Esophagus muscularis mucosa (tissue), 4 donors: Measurements from ENCODE around the gene IMMT.

Experiments used
- EP300 ChIP-seq: sonication (generic); formaldehyde crosslinking; IDR thresholded peaks from one replicate; pipeline ENCODE4 v1.6.1; 2017; ENCODE audit warnings: antibody characterized with exemption
- POLR2A ChIP-seq: fragments of 450-650 bp; IDR thresholded peaks from one replicate; pipeline ENCODE4 v1.6.1; 2017; ENCODE audit warnings: antibody characterized with exemption, moderate library complexity, mild to moderate bottlenecking, low read depth
- POLR2AphosphoS5 ChIP-seq, 2 donors: sonication (generic); formaldehyde crosslinking; IDR thresholded peaks; one replicate each; pipeline ENCODE4 v1.6.1; 2017; ENCODE audit warnings: antibody characterized with exemption in 2 of 2
- TF ChIP-seq, protein P1 (sequence below), 3 experiments: fragments of 200-600 bp in 2 of 3; fragments of 450-650 bp in 1 of 3; sonication (generic) in 2 of 3; IDR thresholded peaks; one replicate each; pipeline ENCODE4 v1.5.1; 2017 to 2019; ENCODE audit warnings: antibody characterized with exemption in 3 of 3, mild to moderate bottlenecking in 2 of 3, moderate library complexity in 1 of 3

DNA sequence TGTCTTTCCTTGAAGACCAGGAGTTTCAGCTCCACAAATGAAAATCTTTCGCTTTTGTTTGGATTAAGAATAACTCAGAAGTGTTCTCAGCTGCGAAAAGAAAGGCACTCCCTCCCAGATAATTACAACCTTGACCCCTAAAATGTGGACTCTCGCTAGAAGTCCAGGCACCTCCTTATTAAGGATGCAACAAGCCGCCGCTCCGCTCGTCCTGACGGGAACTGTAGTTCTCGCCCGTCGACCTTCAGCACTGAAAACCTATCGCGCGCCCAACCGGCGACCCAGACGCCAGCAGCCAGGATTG lies 559 bp downstream of the IMMT start:
- TF ChIP-seq, protein P1, sequence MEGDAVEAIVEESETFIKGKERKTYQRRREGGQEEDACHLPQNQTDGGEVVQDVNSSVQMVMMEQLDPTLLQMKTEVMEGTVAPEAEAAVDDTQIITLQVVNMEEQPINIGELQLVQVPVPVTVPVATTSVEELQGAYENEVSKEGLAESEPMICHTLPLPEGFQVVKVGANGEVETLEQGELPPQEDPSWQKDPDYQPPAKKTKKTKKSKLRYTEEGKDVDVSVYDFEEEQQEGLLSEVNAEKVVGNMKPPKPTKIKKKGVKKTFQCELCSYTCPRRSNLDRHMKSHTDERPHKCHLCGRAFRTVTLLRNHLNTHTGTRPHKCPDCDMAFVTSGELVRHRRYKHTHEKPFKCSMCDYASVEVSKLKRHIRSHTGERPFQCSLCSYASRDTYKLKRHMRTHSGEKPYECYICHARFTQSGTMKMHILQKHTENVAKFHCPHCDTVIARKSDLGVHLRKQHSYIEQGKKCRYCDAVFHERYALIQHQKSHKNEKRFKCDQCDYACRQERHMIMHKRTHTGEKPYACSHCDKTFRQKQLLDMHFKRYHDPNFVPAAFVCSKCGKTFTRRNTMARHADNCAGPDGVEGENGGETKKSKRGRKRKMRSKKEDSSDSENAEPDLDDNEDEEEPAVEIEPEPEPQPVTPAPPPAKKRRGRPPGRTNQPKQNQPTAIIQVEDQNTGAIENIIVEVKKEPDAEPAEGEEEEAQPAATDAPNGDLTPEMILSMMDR (IDR thresholded peaks at IDR 0.05): no peak
- TF ChIP-seq EP300 (no peak), POLR2A (no peak), POLR2AphosphoS5 (IDR thresholded peaks at IDR 0.05) (peak in 1 of 2 donors; percentile 76)
